Measurements from ENCODE around the gene SLC47A2. TPM values are rescaled to one million over a fixed set of nuclear protein-coding genes. Genes with fewer than 3 reads are reported as not detected.
"Not testable (repeated sequence)": the region's sequence is repeated elsewhere in the genome, so short reads cannot be mapped to it uniquely, and the experiment has no call there.

Gene SLC47A2, protein sequence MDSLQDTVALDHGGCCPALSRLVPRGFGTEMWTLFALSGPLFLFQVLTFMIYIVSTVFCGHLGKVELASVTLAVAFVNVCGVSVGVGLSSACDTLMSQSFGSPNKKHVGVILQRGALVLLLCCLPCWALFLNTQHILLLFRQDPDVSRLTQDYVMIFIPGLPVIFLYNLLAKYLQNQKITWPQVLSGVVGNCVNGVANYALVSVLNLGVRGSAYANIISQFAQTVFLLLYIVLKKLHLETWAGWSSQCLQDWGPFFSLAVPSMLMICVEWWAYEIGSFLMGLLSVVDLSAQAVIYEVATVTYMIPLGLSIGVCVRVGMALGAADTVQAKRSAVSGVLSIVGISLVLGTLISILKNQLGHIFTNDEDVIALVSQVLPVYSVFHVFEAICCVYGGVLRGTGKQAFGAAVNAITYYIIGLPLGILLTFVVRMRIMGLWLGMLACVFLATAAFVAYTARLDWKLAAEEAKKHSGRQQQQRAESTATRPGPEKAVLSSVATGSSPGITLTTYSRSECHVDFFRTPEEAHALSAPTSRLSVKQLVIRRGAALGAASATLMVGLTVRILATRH
- not detected for total RNA-seq
- not detected for polyA plus RNA-seq

DNA sequence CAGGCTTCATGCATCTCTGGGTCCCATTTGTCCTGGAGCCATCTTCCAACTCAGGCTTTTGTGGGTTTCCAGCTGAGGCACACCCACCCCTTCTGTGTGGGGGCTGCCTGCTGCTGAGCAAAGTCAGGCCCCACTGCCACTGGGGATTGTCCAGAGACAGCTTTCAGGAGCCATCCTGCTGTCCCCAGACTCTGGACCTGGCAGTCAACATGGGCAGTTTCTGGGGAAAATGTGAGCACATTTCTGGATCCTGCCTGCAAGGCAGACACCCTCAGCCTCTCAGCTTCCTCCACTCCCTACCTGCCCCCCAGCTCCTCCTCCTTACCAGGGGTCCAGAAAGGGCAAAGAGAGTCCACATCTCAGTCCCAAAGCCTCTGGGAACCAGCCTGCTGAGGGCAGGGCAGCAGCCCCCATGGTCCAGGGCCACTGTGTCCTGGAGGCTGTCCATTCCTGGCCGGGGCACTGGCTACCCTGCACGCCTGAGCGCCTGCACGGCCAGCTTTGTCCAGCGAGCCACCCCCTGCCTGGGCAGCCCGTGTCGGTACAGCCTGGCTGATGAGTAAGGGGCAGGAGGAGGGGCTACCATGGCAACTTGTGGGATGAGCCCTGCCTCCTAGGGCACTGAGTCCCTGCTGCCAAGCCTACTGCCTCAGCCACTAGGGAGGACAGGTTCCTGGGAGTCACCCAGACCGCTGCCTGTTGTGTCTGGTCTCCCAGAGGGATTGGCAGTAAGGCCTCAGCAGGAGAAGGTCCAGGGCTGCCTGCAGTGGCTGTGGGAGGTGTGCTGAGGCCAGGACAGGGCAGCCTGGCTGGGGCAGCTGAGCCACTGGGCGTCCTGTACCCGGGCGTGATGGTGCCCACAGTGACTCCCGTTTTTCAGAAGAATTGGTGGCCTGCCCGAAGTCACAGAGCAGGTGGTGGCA lies at the start of gene SLC47A2:
Gene SLC47A2 (minus strand): TSS at position 477 of the 923 bp plus-strand sequence. CDS start 29 bp downstream, at position 448.
- no peaks in the 10 kb centered on the region for H3K36me3 ChIP-seq
- no peaks in the 10 kb centered on the region for H3K4me1 ChIP-seq
- no peak for ATAC-seq
- no peak within 1 kb of the TSS for H3K4me3 ChIP-seq
- peak in 3 of 6 donors; percentile 2 to 52 (median 39) for DNase-seq
- H3K9me3 ChIP-seq, result no peaks in the 10 kb centered on the region
- intact Hi-C loops (cut with DNase I), result no loop called here
- H3K27me3 ChIP-seq, result no peaks in the 10 kb centered on the region
- WGBS, 2 donors, result 60 to 76% methylated on average over 13 of the region's 13 CpGs
- no peak for FAIRE-seq
- TF ChIP-seq, protein P1, sequence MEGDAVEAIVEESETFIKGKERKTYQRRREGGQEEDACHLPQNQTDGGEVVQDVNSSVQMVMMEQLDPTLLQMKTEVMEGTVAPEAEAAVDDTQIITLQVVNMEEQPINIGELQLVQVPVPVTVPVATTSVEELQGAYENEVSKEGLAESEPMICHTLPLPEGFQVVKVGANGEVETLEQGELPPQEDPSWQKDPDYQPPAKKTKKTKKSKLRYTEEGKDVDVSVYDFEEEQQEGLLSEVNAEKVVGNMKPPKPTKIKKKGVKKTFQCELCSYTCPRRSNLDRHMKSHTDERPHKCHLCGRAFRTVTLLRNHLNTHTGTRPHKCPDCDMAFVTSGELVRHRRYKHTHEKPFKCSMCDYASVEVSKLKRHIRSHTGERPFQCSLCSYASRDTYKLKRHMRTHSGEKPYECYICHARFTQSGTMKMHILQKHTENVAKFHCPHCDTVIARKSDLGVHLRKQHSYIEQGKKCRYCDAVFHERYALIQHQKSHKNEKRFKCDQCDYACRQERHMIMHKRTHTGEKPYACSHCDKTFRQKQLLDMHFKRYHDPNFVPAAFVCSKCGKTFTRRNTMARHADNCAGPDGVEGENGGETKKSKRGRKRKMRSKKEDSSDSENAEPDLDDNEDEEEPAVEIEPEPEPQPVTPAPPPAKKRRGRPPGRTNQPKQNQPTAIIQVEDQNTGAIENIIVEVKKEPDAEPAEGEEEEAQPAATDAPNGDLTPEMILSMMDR (IDR thresholded peaks at IDR 0.05), result no peak
- H3K27ac ChIP-seq, result no peak within 1 kb of the TSS

DNA sequence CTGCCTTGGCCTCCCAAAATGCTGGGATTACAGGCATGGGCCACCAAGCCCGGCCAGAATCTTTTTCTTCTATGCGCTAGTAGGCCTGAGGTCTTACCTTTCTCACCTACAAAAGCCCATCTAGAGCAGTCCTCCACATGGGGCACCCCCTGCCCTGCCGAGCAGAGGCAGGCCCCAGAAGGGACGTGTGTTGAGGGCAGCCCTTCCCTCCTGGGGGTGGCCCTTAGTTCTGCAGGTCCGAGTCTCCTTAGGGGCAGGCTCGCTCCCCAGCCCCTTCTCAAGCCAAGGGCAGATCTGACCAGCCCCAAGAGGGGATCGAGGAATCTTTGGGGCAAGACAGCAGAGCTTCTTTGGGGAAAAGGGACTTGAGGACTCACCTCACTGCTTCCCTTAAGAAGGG lies 49.6 kb upstream of the SLC47A2 start:
- H3K4me3 ChIP-seq, result no peak overlapping the region
- no peak for ATAC-seq
- peaks cover 0 to 5% (median 0%) of the 10 kb centered on the region in 3 donors for H3K4me1 ChIP-seq
- TF ChIP-seq, protein P1 (IDR thresholded peaks at IDR 0.05), result no peak
- no peaks in the 10 kb centered on the region for H3K9me3 ChIP-seq
- intact Hi-C loops (cut with DNase I), result loop anchor here (5.0 to 10.0 kb wide), 3 partner anchors 241 to 401 kb away; partner anchors contain the start of gene B9D1 (in 1 of the 3)
- H3K36me3 ChIP-seq, result no peaks in the 10 kb centered on the region
- 62% methylated on average over 7 of the region's 7 CpGs for WGBS, 2 donors
- H3K27me3 ChIP-seq, result no peaks in the 10 kb centered on the region
- DNase-seq, result no peak
- H3K27ac ChIP-seq, result no peak overlapping the region
- no peak for FAIRE-seq

DNA sequence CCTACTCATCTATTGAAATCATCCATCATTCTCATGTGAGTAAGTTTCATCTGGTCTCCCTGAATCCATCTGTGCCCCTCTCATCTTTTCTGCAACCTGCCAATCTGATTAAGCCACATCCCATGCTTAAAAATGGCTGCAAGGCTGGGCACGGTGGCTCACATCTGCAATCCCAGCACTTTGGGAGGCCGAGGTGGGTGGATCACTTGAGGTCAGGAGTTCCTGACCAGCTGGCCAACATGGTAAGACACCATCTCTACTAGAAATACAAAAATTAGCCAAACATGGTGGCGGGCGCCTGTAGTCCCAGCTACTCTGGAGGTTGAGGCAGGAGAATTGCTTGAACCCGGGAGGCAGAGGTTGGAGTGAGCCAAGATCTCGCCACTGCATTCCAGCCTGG lies 47.6 kb upstream of the SLC47A2 start:
- not testable (repeated sequence) for FAIRE-seq, ATAC-seq, H3K4me3 ChIP-seq, H3K27me3 ChIP-seq, H3K27ac ChIP-seq, H3K9me3 ChIP-seq, H3K36me3 ChIP-seq, DNase-seq, H3K4me1 ChIP-seq
- WGBS, 2 donors, result 78 to 88% methylated on average over 5 to 6 of the region's 6 CpGs
- intact Hi-C loops (cut with DNase I), result loop anchor here in 2 of 3 donors (5.0 to 10.0 kb wide), 3 partner anchors 239 to 399 kb away; partner anchors contain the start of gene B9D1 (in 1 of the 2)

DNA sequence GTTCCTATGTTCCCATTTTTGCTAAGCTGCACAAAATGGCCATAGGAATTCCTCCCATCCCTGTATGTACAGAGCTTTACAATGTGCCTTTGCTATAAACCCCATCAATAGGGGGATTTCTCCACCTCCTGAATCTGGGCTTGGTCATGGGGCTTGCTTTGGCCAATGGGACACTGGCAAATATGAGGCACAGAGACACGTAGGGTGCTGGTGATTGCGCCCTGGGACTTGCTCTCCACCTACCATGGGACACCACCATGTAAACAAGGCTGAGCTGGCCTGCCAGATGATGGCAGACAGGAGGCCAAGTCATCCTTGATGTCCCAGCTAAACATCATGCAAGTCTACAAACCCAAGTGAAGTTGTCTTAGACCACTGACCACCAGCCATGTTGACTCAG lies 47.0 kb upstream of the SLC47A2 start:
- ATAC-seq (no peak), FAIRE-seq (no peak), DNase-seq (no peak)
- WGBS, 2 donors, result 90 to 95% methylated on average over 2 of the region's 2 CpGs
- no peaks in the 10 kb centered on the region for H3K27me3 ChIP-seq
- H3K27ac ChIP-seq, result no peak overlapping the region
- H3K4me3 ChIP-seq, result no peak overlapping the region
- H3K9me3 ChIP-seq, result no peaks in the 10 kb centered on the region
- TF ChIP-seq, protein P1 (IDR thresholded peaks at IDR 0.05), result no peak
- intact Hi-C loops (cut with DNase I), result loop anchor here in 2 of 3 donors (5.0 to 10.0 kb wide), 3 partner anchors 239 to 399 kb away; partner anchors contain the start of gene B9D1 (in 1 of the 2)
- H3K36me3 ChIP-seq, result no peaks in the 10 kb centered on the region
- peaks cover 0 to 5% (median 0%) of the 10 kb centered on the region in 3 donors for H3K4me1 ChIP-seq

Measured in pancreas (tissue), 10 donors.